NCI-H1436 (cell line): ENCODE data around the gene PLA2G4E.
A peak's percentile ranks its signal among the peaks of the same experiment; 100 is the strongest.

ENCODE experiments used
- DNase-seq: peaks from one replicate; lab custom pipeline; 2025; lab: John Stamatoyannopoulos, UW

The PLA2G4E gene

GRCh38 chr15:42020713-42021273 lies at the start of gene PLA2G4E:
Gene PLA2G4E (minus strand): TSS chr15:42021042. CDS start chr15:42021030, 12 bp downstream.
- DNase-seq: no peak

GRCh38 chr15:42070279-42070975 lies 49.6 kb upstream of the PLA2G4E start:
- DNase-seq: no peak

GRCh38 chr15:42069496-42070278 lies 48.8 kb upstream of the PLA2G4E start:
- no peak for DNase-seq

DNA sequence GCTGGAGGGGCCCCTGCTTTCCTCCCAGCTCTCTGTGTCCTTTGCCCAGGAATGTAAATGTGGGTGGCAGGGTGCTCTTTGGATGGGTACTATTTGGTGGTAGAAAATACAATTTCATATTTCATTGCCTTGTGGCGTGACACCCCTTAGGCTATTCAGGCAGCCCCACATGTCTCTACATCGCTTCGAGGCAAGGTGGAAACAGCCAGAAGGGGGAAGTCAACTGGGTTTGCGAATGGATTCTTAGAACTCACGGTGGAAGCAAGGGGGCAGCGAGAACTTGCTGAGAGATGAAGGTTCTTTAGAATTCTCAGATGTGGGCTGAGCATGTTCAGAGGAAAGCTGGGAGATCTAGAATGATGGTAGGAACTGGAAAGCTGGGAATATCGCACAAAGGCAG lies 48.2 kb upstream of the PLA2G4E start:
- no peak for DNase-seq

DNA sequence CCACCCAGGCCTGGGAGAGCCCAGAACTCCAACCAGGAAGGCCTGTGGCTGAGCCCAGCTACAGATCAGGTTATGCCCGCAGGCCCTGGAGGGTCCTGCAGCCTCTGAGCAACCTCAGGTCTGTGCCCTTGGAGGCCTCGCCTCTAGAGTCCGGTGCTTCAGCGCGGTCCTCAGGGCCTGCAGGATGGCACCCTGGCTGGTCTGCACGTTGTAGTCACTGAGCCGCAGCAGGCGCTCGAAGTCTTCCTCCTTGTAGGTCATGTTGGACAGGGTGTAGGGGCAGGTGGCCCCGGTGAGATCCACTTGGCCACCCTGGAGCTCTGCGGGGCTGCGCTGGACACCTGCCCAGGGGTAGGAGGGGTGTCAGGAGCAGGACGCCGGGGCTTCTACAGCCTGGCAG lies 47.8 kb upstream of the PLA2G4E start:
- DNase-seq: no peak

- DNase-seq: no peak
These were observed 46.0 kb upstream of the PLA2G4E start for GRCh38 chr15:42066764-42067415.

GRCh38 chr15:42065468-42065867 lies 44.6 kb upstream of the PLA2G4E start:
- DNase-seq: no peak

DNA sequence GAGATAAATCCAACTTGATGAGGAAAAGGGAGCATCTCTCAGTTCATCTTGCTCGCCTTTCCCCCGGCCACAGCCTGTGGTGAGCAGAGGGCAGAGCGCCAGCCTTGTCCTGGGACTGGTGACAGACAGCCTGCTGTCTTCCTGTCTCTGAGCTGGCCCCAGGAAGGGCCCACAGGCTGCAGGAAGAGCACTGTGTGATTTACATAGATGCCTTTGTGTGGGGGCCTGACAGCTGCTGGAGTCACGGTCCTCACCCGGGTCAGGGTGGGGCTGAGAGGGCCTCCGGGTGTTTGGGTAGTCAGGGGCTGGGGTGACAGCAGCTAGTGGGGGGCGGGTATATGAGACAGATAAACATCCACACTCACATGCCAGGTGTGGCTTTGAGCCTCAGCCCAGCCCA lies 44.2 kb upstream of the PLA2G4E start:
- DNase-seq: no peak

DNA sequence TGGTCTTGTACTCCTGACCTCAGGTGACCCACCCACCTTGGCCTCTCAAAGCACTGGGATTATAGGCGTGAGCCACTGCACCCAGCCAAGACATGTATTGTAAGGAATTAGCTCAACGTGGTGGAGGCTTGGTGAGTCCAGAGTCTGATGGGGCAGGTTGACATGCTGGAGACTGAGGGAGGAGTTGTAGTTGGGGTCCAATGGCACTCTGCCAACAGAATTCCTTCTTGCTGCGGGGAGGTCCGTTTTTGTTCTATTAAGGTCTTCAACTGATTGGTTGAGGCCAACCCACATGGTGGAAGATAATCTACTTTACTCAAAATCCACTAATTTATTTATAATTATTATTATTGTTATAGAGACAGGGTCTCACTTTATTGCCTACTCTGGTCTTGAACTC lies 43.4 kb upstream of the PLA2G4E start:
- DNase-seq: no peak

DNA sequence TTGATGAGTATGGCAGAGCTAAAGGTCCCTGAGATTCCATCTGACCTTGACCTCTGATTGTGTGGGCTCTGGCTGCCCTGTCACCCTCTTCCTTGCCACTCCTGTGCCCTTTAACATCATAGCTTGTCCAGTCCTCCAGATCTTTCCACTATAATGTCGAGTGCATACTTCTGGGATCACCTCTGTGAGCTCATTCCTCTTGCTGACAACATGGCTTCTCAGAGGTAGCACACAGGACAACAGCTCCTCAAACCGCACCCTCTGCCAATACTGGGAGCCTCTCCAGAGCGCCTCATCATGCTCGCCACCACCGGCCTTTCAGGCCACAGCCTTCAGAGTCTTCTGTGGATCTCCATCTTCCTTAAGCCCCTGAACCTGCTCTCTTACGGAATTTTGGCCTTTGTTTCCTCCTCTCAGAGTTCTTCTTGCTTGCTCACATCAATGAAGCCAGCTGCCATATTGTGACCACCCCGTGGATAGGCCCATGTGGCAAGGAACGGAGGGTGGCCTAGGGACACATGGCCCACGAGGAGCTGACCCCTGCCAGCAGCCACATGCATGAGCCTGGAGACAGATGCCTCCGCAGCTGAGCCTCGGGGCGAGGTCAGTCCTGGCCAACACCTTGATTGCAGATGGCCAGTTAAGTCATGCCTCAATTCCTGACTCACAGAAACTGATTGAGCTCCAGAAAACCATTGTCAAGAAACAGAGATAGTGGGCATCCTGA lies 42.4 kb upstream of the PLA2G4E start:
- DNase-seq: no peak

- no peak for DNase-seq
These were observed 41.5 kb upstream of the PLA2G4E start for GRCh38 chr15:42062284-42062806.

- no peak for DNase-seq
These were observed 40.0 kb upstream of the PLA2G4E start for GRCh38 chr15:42060797-42061196.

DNA sequence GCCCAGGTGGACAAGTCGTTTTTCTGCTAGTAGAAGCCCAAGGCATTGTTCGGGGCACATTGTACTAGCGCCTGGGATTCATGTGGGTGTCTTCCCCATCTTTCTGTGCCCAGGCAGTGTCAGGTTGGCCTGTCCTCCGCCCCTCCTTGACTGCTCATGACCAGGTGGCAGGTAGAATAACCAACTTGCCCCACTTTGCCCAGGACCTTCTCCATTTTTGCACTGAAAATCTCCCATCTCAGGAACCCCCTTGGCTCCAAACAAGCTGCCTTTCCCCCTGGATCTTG lies 39.6 kb upstream of the PLA2G4E start:
- no peak for DNase-seq

GRCh38 chr15:42059661-42060476 lies 39.0 kb upstream of the PLA2G4E start:
- DNase-seq: peak; percentile 61

GRCh38 chr15:42058791-42059190 lies 37.9 kb upstream of the PLA2G4E start:
- no peak for DNase-seq

- no peak for DNase-seq
These were observed 37.2 kb upstream of the PLA2G4E start for GRCh38 chr15:42057799-42058646.

DNA sequence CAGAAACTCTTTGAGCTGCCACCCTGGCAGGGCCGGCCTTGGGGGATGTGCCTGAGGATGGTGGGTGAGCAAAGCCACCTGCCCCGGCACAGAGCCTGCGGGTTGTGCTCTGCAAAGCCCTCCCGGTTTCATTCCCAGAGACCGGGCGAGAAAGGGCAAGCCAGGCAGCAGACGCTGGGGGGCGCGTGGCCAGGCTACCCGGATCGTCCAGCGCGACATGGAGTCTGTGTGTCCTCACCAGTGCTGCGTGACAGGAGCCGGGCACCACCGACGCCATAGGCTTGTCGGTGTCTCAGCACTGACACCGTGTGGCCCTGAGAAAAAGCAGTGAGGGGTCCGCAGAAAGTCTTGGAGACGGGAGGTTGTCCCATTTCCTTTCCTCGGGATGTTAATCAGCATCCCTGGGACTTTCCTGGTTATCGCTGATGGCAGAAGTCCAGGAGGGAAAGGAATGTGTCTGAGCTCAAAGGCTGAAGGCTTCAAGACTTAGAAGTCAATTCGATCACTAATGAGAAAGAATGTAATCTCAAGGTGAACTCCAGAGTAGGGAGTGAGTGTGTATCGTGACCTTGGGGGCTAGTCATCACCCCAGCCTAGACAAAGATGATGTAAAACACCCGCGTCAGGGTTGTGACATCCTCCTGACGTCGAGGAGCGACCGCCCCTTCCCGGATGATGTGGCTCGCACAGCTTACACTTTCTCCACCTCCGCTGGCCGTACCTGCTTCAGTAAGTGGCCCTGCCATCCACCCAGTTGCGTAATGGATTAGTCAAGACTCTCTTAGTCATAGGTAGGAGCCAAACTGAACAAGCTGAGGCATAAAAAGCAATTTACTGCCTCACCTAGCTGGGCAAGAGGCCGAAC lies 36.3 kb upstream of the PLA2G4E start:
- DNase-seq: peak; percentile 42

DNA sequence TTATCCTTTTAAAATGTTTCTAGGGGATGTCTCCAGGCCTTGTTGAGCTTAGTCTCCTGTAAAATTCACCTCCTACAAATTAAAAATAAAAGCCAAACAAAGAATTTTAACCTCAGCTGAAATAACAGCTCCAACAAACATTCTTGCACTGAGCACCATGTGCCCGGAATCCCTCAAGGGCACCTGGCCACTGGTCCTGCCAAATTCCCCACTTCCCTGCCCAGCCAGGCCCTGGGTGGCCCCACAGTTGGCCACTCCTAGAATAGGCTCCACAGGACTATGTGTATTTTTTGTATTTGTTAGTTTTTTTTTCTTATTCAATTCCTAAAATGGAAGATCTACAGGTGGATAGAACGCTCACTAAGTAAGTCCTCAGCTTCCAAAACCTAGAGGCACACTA lies 33.1 kb upstream of the PLA2G4E start:
- no peak for DNase-seq

- no peak for DNase-seq
These were observed 32.2 kb upstream of the PLA2G4E start for GRCh38 chr15:42053010-42053409.
